Measurements from ENCODE around the gene CDH4. TPM values are rescaled to one million over a fixed set of nuclear protein-coding genes. Genes with fewer than 3 reads are reported as not detected.
A peak's percentile ranks its signal among the peaks of the same experiment; 100 is the strongest.

Gene CDH4
- total and polyA plus RNA-seq, 12 donors, result 0.04 to 0.25 (median 0.08) TPM; not detected in 5

- Histone ChIP-seq H3K36me3 (no peaks in the 10 kb centered on the region), H3K9me3 (peaks cover 0 to 20% (median 2%) of the 10 kb centered on the region in 11 donors), H3K27me3 (peaks cover 0 to 32% (median 9%) of the 10 kb centered on the region in 7 donors), H3K4me1 (no peaks in the 10 kb centered on the region), H3K27ac (no peak overlapping the region), H3K4me3 (no peak overlapping the region)
- WGBS, 2 donors, result 77 to 81% methylated on average over 9 of the region's 9 CpGs
- ATAC-seq, result no peak
- no peak for DNase-seq
- intact Hi-C loops (cut with DNase I), result no loop called here
- no peak for TF ChIP-seq CTCF (IDR thresholded peaks at IDR 0.05)
These were observed 657.0 kb downstream of the CDH4 start for GRCh38 chr20:61909028-61909427.

DNA sequence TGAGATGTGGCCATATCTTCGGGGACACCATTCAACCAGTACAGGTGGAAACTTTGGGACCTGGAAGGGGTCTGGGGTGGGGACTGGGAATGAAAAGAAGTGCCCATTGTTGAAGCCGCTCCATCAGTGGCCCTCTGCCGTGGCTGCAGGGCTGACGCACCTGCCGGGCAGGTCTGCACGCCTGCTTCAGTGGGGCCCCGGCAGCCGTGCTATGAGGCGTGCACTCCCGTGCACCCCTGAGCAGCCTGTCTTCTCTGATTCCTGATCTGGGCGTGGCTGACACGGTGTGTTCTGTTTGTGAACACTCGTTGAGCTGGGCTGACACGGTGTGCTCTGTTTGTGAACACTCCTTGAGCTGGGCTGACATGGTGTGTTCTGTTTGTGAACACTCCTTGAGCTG, 657.8 kb downstream of the CDH4 start:
- Histone ChIP-seq H3K4me1 (no peaks in the 10 kb centered on the region), H3K27me3 (peaks cover 0 to 30% (median 11%) of the 10 kb centered on the region in 7 donors), H3K4me3 (no peak overlapping the region), H3K27ac (no peak overlapping the region), H3K36me3 (no peaks in the 10 kb centered on the region), H3K9me3 (peaks cover 0 to 20% (median 2%) of the 10 kb centered on the region in 11 donors)
- TF ChIP-seq CTCF (IDR thresholded peaks at IDR 0.05), result no peak
- DNase-seq (peak in 1 of 2 donors; percentile 1), ATAC-seq (no peak)
- intact Hi-C loops (cut with DNase I), result no loop called here
- 85 to 87% methylated on average over 14 of the region's 14 CpGs for WGBS, 2 donors

DNA sequence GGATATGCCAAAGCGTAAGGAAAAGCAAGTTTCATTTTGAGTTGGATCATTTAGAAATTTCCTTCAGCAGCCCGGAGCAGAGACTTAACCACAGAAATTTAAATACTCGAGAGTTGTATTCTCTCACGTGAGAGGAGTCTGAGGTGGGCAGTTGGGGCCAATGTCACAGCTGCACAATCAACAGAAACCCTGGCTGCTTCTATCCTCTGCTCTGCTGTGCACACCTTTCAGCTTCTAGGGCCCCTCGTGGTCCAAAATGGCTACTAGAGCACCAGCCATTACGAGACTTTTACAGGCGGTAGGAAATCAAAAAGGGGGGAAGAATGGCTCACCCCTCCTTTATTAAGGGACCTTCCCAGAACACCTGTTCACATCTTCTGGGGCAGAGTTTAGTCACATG, 659.8 kb downstream of the CDH4 start:
- TF ChIP-seq CTCF (IDR thresholded peaks at IDR 0.05), result no peak
- Histone ChIP-seq H3K4me3 (no peak overlapping the region), H3K9me3 (peaks cover 0 to 20% (median 2%) of the 10 kb centered on the region in 11 donors), H3K4me1 (no peaks in the 10 kb centered on the region), H3K27ac (no peak overlapping the region), H3K36me3 (no peaks in the 10 kb centered on the region), H3K27me3 (peaks cover 0 to 27% (median 11%) of the 10 kb centered on the region in 7 donors)
- DNase-seq (no peak), ATAC-seq (no peak)
- 71 to 73% methylated on average over 7 of the region's 7 CpGs for WGBS, 2 donors
- intact Hi-C loops (cut with DNase I), result no loop called here

DNA sequence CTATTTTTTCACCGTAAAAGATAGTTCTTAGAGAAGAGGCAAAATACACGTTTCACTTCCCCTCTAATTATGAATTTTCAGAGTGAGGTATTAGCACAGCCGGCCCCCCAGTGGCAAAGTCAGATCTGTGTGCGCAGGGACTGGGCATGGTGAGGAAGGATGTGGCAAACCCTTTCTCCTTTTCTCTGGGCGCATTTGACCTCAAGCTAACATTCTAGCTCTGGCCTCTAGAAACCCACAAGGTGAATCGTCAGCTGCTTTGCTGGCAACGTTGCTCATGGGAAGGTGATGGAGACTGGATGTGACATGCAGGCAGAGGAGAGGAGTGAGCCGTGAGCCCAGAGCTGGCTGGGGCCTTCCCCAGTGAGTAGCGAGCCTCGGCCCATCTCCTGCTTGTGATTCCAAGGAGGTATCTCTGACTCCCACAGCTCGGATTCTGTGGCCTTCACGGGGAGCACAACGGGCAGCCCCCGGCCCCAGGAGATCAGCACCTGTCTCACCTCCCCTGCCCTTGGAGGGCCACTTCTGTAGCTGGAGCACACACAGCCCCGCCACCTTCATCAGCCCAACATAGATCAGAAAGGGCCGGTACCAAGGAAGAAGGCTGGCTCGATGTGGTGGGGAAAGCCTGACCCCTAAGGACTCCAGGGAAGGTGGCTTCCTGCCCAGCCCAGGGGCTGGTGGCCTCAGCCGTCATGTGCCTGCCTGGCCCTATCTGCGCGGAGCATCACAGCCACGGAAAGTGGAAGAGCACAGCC, 660.8 kb downstream of the CDH4 start:
- H3K4me1 ChIP-seq, result no peaks in the 10 kb centered on the region
- DNase-seq, result no peak
- intact Hi-C loops (cut with DNase I), result no loop called here
- H3K4me3 ChIP-seq, result no peak overlapping the region
- ATAC-seq, result no peak
- no peak for TF ChIP-seq CTCF (IDR thresholded peaks at IDR 0.05)
- H3K27me3 ChIP-seq, result peaks cover 0 to 28% (median 6%) of the 10 kb centered on the region in 7 donors
- WGBS, 2 donors, result 78 to 83% methylated on average over 21 of the region's 21 CpGs
- H3K36me3 ChIP-seq, result no peaks in the 10 kb centered on the region
- H3K9me3 ChIP-seq, result peaks cover 0 to 20% (median 2%) of the 10 kb centered on the region in 11 donors
- H3K27ac ChIP-seq, result no peak overlapping the region

Data from heart right ventricle (tissue), 16 donors.